SU-DHL-6 (cell line): ENCODE measurements around the gene BLOC1S1.

Experiments used
- H2AFZ ChIP-seq: fragments of 200-600 bp; sonication (generic); 2 replicates; pipeline ENCODE4 v1.6.1; 2014; ENCODE audit warnings: low read depth, mild to moderate bottlenecking, moderate library complexity, mixed read lengths, antibody characterized with exemption, low read length; ENCODE audit not compliant: severe bottlenecking
- H3F3A ChIP-seq: fragments of 200-600 bp; shearing (Covaris generic); 2 replicates; pipeline ENCODE4 v1.6.0; 2016; ENCODE audit warnings: antibody characterized with exemption, mild to moderate bottlenecking; ENCODE audit not compliant: insufficient read depth
- H3K27ac ChIP-seq: fragments of 200-600 bp; sonication (generic); 2 replicates; pipeline ENCODE4 v1.5.1; 2016; ENCODE audit warnings: low read depth, mild to moderate bottlenecking, low read length, moderate library complexity, mixed read lengths
- H3K27me3 ChIP-seq: fragments of 200-600 bp; sonication (generic), shearing (Covaris generic); 2 replicates; pipeline ENCODE4 v1.6.0; 2014; ENCODE audit warnings: mild to moderate bottlenecking, low read length
- H3K36me3 ChIP-seq: fragments of 200-600 bp; sonication (generic); 2 replicates; pipeline ENCODE4 v1.6.1; 2014; ENCODE audit warnings: mild to moderate bottlenecking, low read length, mixed read lengths
- H3K4me2 ChIP-seq: fragments of 300-600, 200-600 bp; shearing (Covaris generic), sonication (generic); 2 replicates; pipeline ENCODE4 v1.6.0; 2014; ENCODE audit warnings: low read length, low read depth, mild to moderate bottlenecking; ENCODE audit not compliant: poor library complexity, severe bottlenecking
- H3K4me3 ChIP-seq: fragments of 200-600 bp; sonication (generic); 2 replicates; pipeline ENCODE4 v1.5.1; 2014; ENCODE audit warnings: antibody characterized with exemption, low read length, mild to moderate bottlenecking, mixed read lengths; ENCODE audit not compliant: insufficient read depth, poor library complexity, severe bottlenecking
- H3K79me2 ChIP-seq: fragments of 200-600 bp; sonication (generic); 2 replicates; pipeline ENCODE4 v1.6.1; 2014; ENCODE audit warnings: mild to moderate bottlenecking, low read length, moderate library complexity; ENCODE audit not compliant: insufficient read depth
- H3K9ac ChIP-seq: fragments of 200-600 bp; sonication (generic); 2 replicates; pipeline ENCODE4 v1.7.0; 2014; ENCODE audit warnings: mild to moderate bottlenecking, low read length
- H3K9me2 ChIP-seq: fragments of 200-600 bp; sonication (generic); replicated peaks from 2 replicates; pipeline ENCODE4 v1.6.1; 2014; ENCODE audit warnings: low read length; ENCODE audit not compliant: insufficient read depth
- H3K9me3 ChIP-seq: fragments of 200-600 bp; sonication (generic); 2 replicates; pipeline ENCODE4 v1.6.1; 2014; ENCODE audit warnings: low read length, mixed read lengths; ENCODE audit not compliant: insufficient read depth
- H4K20me1 ChIP-seq: fragments of 200-600 bp; sonication (generic); 2 replicates; pipeline ENCODE4 v1.6.1; 2014; ENCODE audit warnings: low read depth, mild to moderate bottlenecking, antibody characterized with exemption, low read length, moderate library complexity, mixed read lengths
- CTCF ChIP-seq: fragments of 200-600 bp; sonication (generic); IDR thresholded peaks from one replicate; pipeline ENCODE4 v1.5.1; 2017; ENCODE audit warnings: antibody characterized with exemption, mild to moderate bottlenecking, low read length, moderate library complexity; ENCODE audit not compliant: insufficient read depth, poor library complexity, severe bottlenecking
- EZH2phosphoT487 ChIP-seq: fragments of 200-600 bp; sonication (generic), shearing (Covaris generic); conservative IDR thresholded peaks from 2 replicates; pipeline ENCODE4 v1.6.1; 2018; ENCODE audit warnings: mild to moderate bottlenecking, antibody characterized with exemption, low read length, moderate library complexity, mixed read lengths

BLOC1S1 gene

GRCh38 chr12:55728939-55729818 is 13.3 kb downstream of the BLOC1S1 start, which contains the start of gene CD63:
TSS of gene CD63 (minus strand) at chr12:55729009. CDS start at chr12:55728341, 668 bp downstream.
- H3K27me3 ChIP-seq = no peaks in the 10 kb centered on the region
- no peaks in the 10 kb centered on the region for H3K9me3 ChIP-seq
- no peaks in the 10 kb centered on the region for H3K9me2 ChIP-seq
- TF ChIP-seq CTCF = no peak
- TF ChIP-seq EZH2phosphoT487 = no peak
- peak within 1 kb of the TSS; percentile 77 for H3K9ac ChIP-seq
- peak within 1 kb of the TSS; percentile 57 for H2AFZ ChIP-seq
- peak within 1 kb of the TSS; percentile 56 for H3K4me3 ChIP-seq
- no peaks in the 10 kb centered on the region for H4K20me1 ChIP-seq
- H3K79me2 ChIP-seq = 0 out of 2 replicates have a peak, but pooled peaks cover 6% of the 10 kb centered on the region
- peak within 1 kb of the TSS; percentile 77 for H3K4me2 ChIP-seq
- H3F3A ChIP-seq = peaks cover 30% of the 10 kb centered on the region
- peak within 1 kb of the TSS; percentile 62 for H3K27ac ChIP-seq
- H3K36me3 ChIP-seq = no peaks in the 10 kb centered on the region

- Histone ChIP-seq H3F3A (peaks cover 29% of the 10 kb centered on the region), H3K9ac (peak overlapping the region; percentile 77), H3K27me3 (no peaks in the 10 kb centered on the region), H3K9me2 (no peaks in the 10 kb centered on the region), H2AFZ (peak overlapping the region; percentile 57), H4K20me1 (no peaks in the 10 kb centered on the region), H3K9me3 (no peaks in the 10 kb centered on the region), H3K4me3 (peak overlapping the region; percentile 56), H3K79me2 (0 out of 2 replicates have a peak, but pooled peaks cover 6% of the 10 kb centered on the region), H3K36me3 (no peaks in the 10 kb centered on the region), H3K4me2 (peak overlapping the region; percentile 77), H3K27ac (peak overlapping the region; percentile 62)
- TF ChIP-seq CTCF = no peak
These were observed 14.3 kb downstream of the BLOC1S1 start for GRCh38 chr12:55729819-55730818.

GRCh38 chr12:55732288-55732687 is 16.4 kb downstream of the BLOC1S1 start:
- no peaks in the 10 kb centered on the region for H3K27me3 ChIP-seq
- no peaks in the 10 kb centered on the region for H3K9me2 ChIP-seq
- no peak overlapping the region for H3K27ac ChIP-seq
- H3F3A ChIP-seq = peaks cover 20% of the 10 kb centered on the region; the same call in 1 of the 2 replicates
- TF ChIP-seq CTCF = no peak
- no peak for TF ChIP-seq EZH2phosphoT487
- 0 out of 2 replicates have a peak, but pooled peaks cover 6% of the 10 kb centered on the region for H3K79me2 ChIP-seq
- H4K20me1 ChIP-seq = no peaks in the 10 kb centered on the region
- no peak overlapping the region for H2AFZ ChIP-seq
- no peaks in the 10 kb centered on the region for H3K36me3 ChIP-seq
- H3K9me3 ChIP-seq = no peaks in the 10 kb centered on the region
- no peak overlapping the region for H3K4me3 ChIP-seq
- H3K4me2 ChIP-seq = no peak overlapping the region
- H3K9ac ChIP-seq = no peak overlapping the region
